ENCODE results near the gene MRPS34.

- TF ChIP-seq CTCF (IDR thresholded peaks at IDR 0.05) (no peak), POLR2A (IDR thresholded peaks at IDR 0.05) (no peak)
These were observed 34.7 kb upstream of the MRPS34 start for GRCh38 chr16:1807626-1808025.
